PC-3 (cell line): ENCODE measurements around the gene DCTN2. TPM values are rescaled to one million over a fixed set of nuclear protein-coding genes. Genes with fewer than 3 reads are reported as not detected.

Experiments used
- ATAC-seq: fragments of 200-7000 bp; cut with Tn5 transposase; 2 replicates; pipeline ENCODE4 v1.9.1; 2020; ENCODE audit warnings: mild to moderate bottlenecking, moderate library complexity
- BruUV-seq: library from RNA; stranded (reverse); fragments of 400-500 nt; replicated peaks from 2 replicates; lab custom pipeline; 2021; lab: Mats Ljungman, UMichigan
- CTCF ChIA-PET: fragments of 300-600 bp; sonication (Branson Sonifier 250); formaldehyde crosslinking; loops from one replicate; lab custom pipeline; 2022; ENCODE audit warnings: antibody characterized with exemption; lab: Charles Lee
- POLR2A ChIA-PET: fragments of 300-600 bp; sonication (Branson Sonifier 250); formaldehyde crosslinking; loops from one replicate; lab custom pipeline; 2022; ENCODE audit warnings: antibody characterized with exemption; ENCODE audit not compliant: unreplicated experiment; lab: Charles Lee
- DNase-seq: peaks from one replicate; pipeline ENCODE4 v3.0.0-alpha.2; 2015
- H2AFZ ChIP-seq: fragments of 300-600 bp; sonication (generic); 2 replicates; pipeline ENCODE4 v1.6.0; 2016; ENCODE audit warnings: antibody characterized with exemption, low read length
- H3F3A ChIP-seq: fragments of 300-600 bp; sonication (generic); one replicate; pipeline ENCODE4 v1.6.0; 2017; ENCODE audit warnings: antibody characterized with exemption, low read length, control low read depth, mild to moderate bottlenecking; ENCODE audit not compliant: unreplicated experiment
- H3K27ac ChIP-seq: fragments of 300-600 bp; sonication (generic); 2 replicates; pipeline ENCODE4 v1.5.1; 2016; ENCODE audit warnings: mild to moderate bottlenecking, low read length
- H3K27me3 ChIP-seq: fragments of 300-600 bp; sonication (generic); 2 replicates; pipeline ENCODE4 v1.6.1; 2016; ENCODE audit warnings: low read length, mixed read lengths
- H3K36me3 ChIP-seq: fragments of 300-600 bp; sonication (generic); 2 replicates; pipeline ENCODE4 v1.6.1; 2016; ENCODE audit warnings: low read depth, mixed run types, low read length, mixed read lengths
- H3K4me1 ChIP-seq: fragments of 300-600 bp; sonication (generic); 2 replicates; pipeline ENCODE4 v1.5.1; 2016; ENCODE audit warnings: low read length; ENCODE audit not compliant: insufficient read depth
- H3K4me2 ChIP-seq: fragments of 300-600 bp; sonication (generic); 2 replicates; pipeline ENCODE4 v1.6.0; 2016; ENCODE audit warnings: low read length
- H3K4me3 ChIP-seq: fragments of 300-600 bp; sonication (generic); 2 replicates; pipeline ENCODE4 v1.5.1; 2016; ENCODE audit warnings: mild to moderate bottlenecking, low read length, mixed read lengths
- H3K79me2 ChIP-seq: fragments of 300-600 bp; sonication (generic); 2 replicates; pipeline ENCODE4 v1.6.1; 2017; ENCODE audit warnings: low read length, mixed read lengths
- H3K9ac ChIP-seq: fragments of 300-600 bp; sonication (generic); 2 replicates; pipeline ENCODE4 v1.6.0; 2016; ENCODE audit warnings: mild to moderate bottlenecking, low read length
- H3K9me2 ChIP-seq: fragments of 300-600 bp; sonication (generic); replicated peaks from 2 replicates; pipeline ENCODE4 v1.6.1; 2016; ENCODE audit warnings: mixed run types, low read length, mixed read lengths
- H3K9me3 ChIP-seq: fragments of 300-600 bp; sonication (generic); 2 replicates; pipeline ENCODE4 v1.6.1; 2016; ENCODE audit warnings: low read length, mixed read lengths
- H4K20me1 ChIP-seq: fragments of 300-600 bp; sonication (generic); 2 replicates; pipeline ENCODE4 v1.6.1; 2016; ENCODE audit warnings: low read length, mixed read lengths
- CTCF ChIP-seq: fragments of 300-600 bp; sonication (generic); conservative IDR thresholded peaks from 2 replicates; pipeline ENCODE4 v1.5.1; 2017; ENCODE audit warnings: antibody characterized with exemption, low read depth, mild to moderate bottlenecking, low read length
- EZH2 ChIP-seq: fragments of 300-600 bp; sonication (generic); IDR thresholded peaks from one replicate; pipeline ENCODE4 v1.6.1; 2017; ENCODE audit warnings: antibody characterized with exemption, mild to moderate bottlenecking, low read length; ENCODE audit not compliant: unreplicated experiment
- EZH2phosphoT487 ChIP-seq: fragments of 300-600 bp; sonication (generic); IDR thresholded peaks from 2 replicates; pipeline ENCODE4 v1.6.1; 2018; ENCODE audit warnings: mild to moderate bottlenecking, antibody characterized with exemption, low read length, borderline replicate concordance
- intact Hi-C: fragments of 100-400 bp; cut with micrococcal nuclease; formaldehyde crosslinking; loops from 2 replicates; pipeline ENCODE4 v1.9.0; 2023
- total RNA-seq: library from RNA; depleted of rRNA; stranded (reverse); fragments of >200 nt; gene quantifications from 2 replicates; pipeline ENCODE4 v1.2.3, GENCODE V29; 2014

Gene DCTN2
- total RNA-seq, 1 experiment from 2014 or later: 88.5 TPM

GRCh38 chr12:57488402-57489156 lies 58.4 kb downstream of the DCTN2 start:
- no peaks in the 10 kb centered on the region for H3K27me3 ChIP-seq
- peaks cover 30% of the 10 kb centered on the region for H3K36me3 ChIP-seq
- peaks cover 24% of the 10 kb centered on the region for H3K79me2 ChIP-seq
- H3F3A ChIP-seq: no peaks in the 10 kb centered on the region
- no peaks in the 10 kb centered on the region for H3K9me2 ChIP-seq
- TSS peak; percentile 51 for BruUV-seq
- ATAC-seq: peak; percentile 23
- 0 out of 2 replicates have a peak overlapping the region, but pooled peaks have one; percentile 7 for H3K27ac ChIP-seq
- intact Hi-C loops: no loop called here
- H4K20me1 ChIP-seq: no peaks in the 10 kb centered on the region
- H3K4me1 ChIP-seq: peaks cover 10% of the 10 kb centered on the region
- ChIA-PET CTCF (no interaction called here), POLR2A (no interaction called here)
- TF ChIP-seq EZH2: no peak
- no peak for TF ChIP-seq CTCF
- no peak for TF ChIP-seq EZH2phosphoT487
- no peak for DNase-seq
- peak overlapping the region; percentile 91 for H3K4me3 ChIP-seq
- no peaks in the 10 kb centered on the region for H3K9me3 ChIP-seq
- peak overlapping the region; percentile 89 for H3K9ac ChIP-seq
- H2AFZ ChIP-seq: peak overlapping the region; percentile 70
- H3K4me2 ChIP-seq: peak overlapping the region; percentile 93

GRCh38 chr12:57487597-57488401 lies 59.2 kb downstream of the DCTN2 start, which contains the start of gene MARS1:
Gene MARS1, plus strand, starts transcription at chr12:57488068. Its CDS starts 23 bp downstream, at chr12:57488091.
- ChIA-PET POLR2A (no interaction called here), CTCF (interaction anchor here (0.6 kb wide), 1 partner anchor 222 kb away, joined by 3 read pairs; no protein-coding TSS in a partner anchor)

More at GRCh38 chr12:57487597-57488401, 59.2 kb downstream of the DCTN2 start, which contains the start of gene MARS1:
- H3K4me1 ChIP-seq: peaks cover 10% of the 10 kb centered on the region
- no TSS peak for BruUV-seq
- peaks cover 27% of the 10 kb centered on the region for H3K36me3 ChIP-seq
- TF ChIP-seq CTCF: peak; percentile 49
- no peak for TF ChIP-seq EZH2
- no peak for TF ChIP-seq EZH2phosphoT487
- H4K20me1 ChIP-seq: no peaks in the 10 kb centered on the region
- intact Hi-C loops: no loop called here
- peak within 1 kb of the TSS; percentile 89 for H3K9ac ChIP-seq
- H2AFZ ChIP-seq: peak within 1 kb of the TSS; percentile 73
- H3F3A ChIP-seq: no peaks in the 10 kb centered on the region
- H3K27me3 ChIP-seq: no peaks in the 10 kb centered on the region
- 0 out of 2 replicates have a peak within 1 kb of the TSS, but pooled peaks have one; percentile 7 for H3K27ac ChIP-seq
- no peaks in the 10 kb centered on the region for H3K9me3 ChIP-seq
- no peaks in the 10 kb centered on the region for H3K9me2 ChIP-seq
- DNase-seq (peak; percentile 98), ATAC-seq (peak; percentile 98)
- peak within 1 kb of the TSS; percentile 93 for H3K4me2 ChIP-seq
- H3K4me3 ChIP-seq: peak within 1 kb of the TSS; percentile 91
- H3K79me2 ChIP-seq: peaks cover 24% of the 10 kb centered on the region
